AG08396 (cell line): Measurements from ENCODE around the gene MAP3K14.
"Not testable (repeated sequence)": the region's sequence is repeated elsewhere in the genome, so short reads cannot be mapped to it uniquely, and the experiment has no call there.

Experiments used
- DNase-seq: peaks from one replicate; pipeline ENCODE4 v3.0.0; 2012; ENCODE audit warnings: low spot score, mixed read lengths

Gene MAP3K14

GRCh38 chr17:45315648-45316433 is 979 bp downstream of the MAP3K14 start:
- DNase-seq = no peak

GRCh38 chr17:45314741-45315647 is 1.8 kb downstream of the MAP3K14 start:
- no peak for DNase-seq

- no peak for DNase-seq
These were observed 2.7 kb downstream of the MAP3K14 start for GRCh38 chr17:45313996-45314740.

GRCh38 chr17:45313421-45313771 is 3.4 kb downstream of the MAP3K14 start:
- DNase-seq = no peak

- DNase-seq = no peak
These were observed 4.1 kb downstream of the MAP3K14 start for GRCh38 chr17:45312477-45313420.

GRCh38 chr17:45311760-45312476 is 4.9 kb downstream of the MAP3K14 start:
- DNase-seq = no peak

- DNase-seq = no peak
These were observed 5.4 kb downstream of the MAP3K14 start for GRCh38 chr17:45311401-45311759.

- DNase-seq = no peak
These were observed 6.2 kb downstream of the MAP3K14 start for GRCh38 chr17:45310380-45311324.

- DNase-seq = no peak
These were observed 7.4 kb downstream of the MAP3K14 start for GRCh38 chr17:45309400-45309799.

- DNase-seq = no peak
These were observed 8.0 kb downstream of the MAP3K14 start for GRCh38 chr17:45308840-45309239.

GRCh38 chr17:45308016-45308365 is 8.8 kb downstream of the MAP3K14 start:
- DNase-seq = no peak

- peak; percentile 63 for DNase-seq
These were observed 9.4 kb downstream of the MAP3K14 start for GRCh38 chr17:45307290-45308015.

- no peak for DNase-seq
These were observed 10.2 kb downstream of the MAP3K14 start for GRCh38 chr17:45306623-45307022.

GRCh38 chr17:45306094-45306493 is 10.7 kb downstream of the MAP3K14 start:
- no peak for DNase-seq

- no peak for DNase-seq
These were observed 11.2 kb downstream of the MAP3K14 start for GRCh38 chr17:45305530-45306087.

- DNase-seq = no peak
These were observed 14.1 kb downstream of the MAP3K14 start for GRCh38 chr17:45302649-45303173.

GRCh38 chr17:45302220-45302619 is 14.6 kb downstream of the MAP3K14 start:
- DNase-seq = not testable (repeated sequence)

GRCh38 chr17:45301674-45302073 is 15.1 kb downstream of the MAP3K14 start:
- DNase-seq = no peak
